Neural cell (in vitro differentiated cells): ENCODE measurements around the gene CFAP99.

Experiments used
- CTCF ChIP-seq: fragments of 450-650 bp; IDR thresholded peaks from 2 replicates; pipeline ENCODE4 v1.5.1; 2014; ENCODE audit warnings: antibody characterized with exemption, mild to moderate bottlenecking, moderate library complexity; ENCODE audit not compliant: poor library complexity, severe bottlenecking
- EP300 ChIP-seq: fragments of 450-650 bp; conservative IDR thresholded peaks from 2 replicates; pipeline ENCODE4 v1.6.1; 2014; ENCODE audit warnings: antibody characterized with exemption, mild to moderate bottlenecking, moderate library complexity; ENCODE audit not compliant: poor library complexity, severe bottlenecking
- EZH2 ChIP-seq: fragments of 200-600, 300-800 bp; shearing (Covaris generic), sonication (generic); IDR thresholded peaks from 2 replicates; pipeline ENCODE4 v1.6.1; 2014; ENCODE audit warnings: antibody characterized with exemption, low read length, borderline replicate concordance, mild to moderate bottlenecking; ENCODE audit not compliant: insufficient read depth, poor library complexity, severe bottlenecking
- MXI1 ChIP-seq: fragments of 450-650 bp; conservative IDR thresholded peaks from 2 replicates; pipeline ENCODE4 v1.6.1; 2014; ENCODE audit warnings: antibody characterized with exemption, mild to moderate bottlenecking; ENCODE audit not compliant: poor library complexity, severe bottlenecking
- POLR2AphosphoS5 ChIP-seq: IDR thresholded peaks from 2 replicates; pipeline ENCODE4 v1.6.1; 2012
- RAD21 ChIP-seq: fragments of 450-650 bp; conservative IDR thresholded peaks from 2 replicates; pipeline ENCODE4 v1.6.1; 2014; ENCODE audit warnings: antibody characterized with exemption, mild to moderate bottlenecking, moderate library complexity
- REST ChIP-seq: IDR thresholded peaks from 2 replicates; pipeline ENCODE4 v1.6.1; 2012; ENCODE audit warnings: borderline replicate concordance
- SMC3 ChIP-seq: fragments of 450-650 bp; conservative IDR thresholded peaks from 2 replicates; pipeline ENCODE4 v1.6.1; 2014; ENCODE audit warnings: antibody characterized with exemption, mild to moderate bottlenecking, moderate library complexity; ENCODE audit not compliant: poor library complexity
- TAF1 ChIP-seq: IDR thresholded peaks from 2 replicates; pipeline ENCODE4 v1.6.1; 2012; ENCODE audit warnings: low read depth

GRCh38 chr4:2415881-2416563 lies 2.7 kb upstream of the CFAP99 start:
- TF ChIP-seq CTCF (no peak), EZH2 (no peak), REST (no peak), POLR2AphosphoS5 (no peak), EP300 (no peak), SMC3 (no peak), TAF1 (no peak), RAD21 (no peak), MXI1 (no peak)
